Sciatic nerve (tissue), 2 donors: Measurements from ENCODE around the gene B3GNT3. TPM values are rescaled to one million over a fixed set of nuclear protein-coding genes. Genes with fewer than 3 reads are reported as not detected.
"Not testable (repeated sequence)": the region's sequence is repeated elsewhere in the genome, so short reads cannot be mapped to it uniquely, and the experiment has no call there.

ENCODE experiments used
- ATAC-seq: fragments of 200-7000 bp; cut with Tn5 transposase; one replicate; pipeline ENCODE4 v1.9.1; 2020; ENCODE audit warnings: mild to moderate bottlenecking, moderate library complexity
- DNase-seq: peaks from one replicate; pipeline ENCODE4 v3.0.0-alpha.2; 2020; ENCODE audit warnings: low spot score
- intact Hi-C: fragments of 100-400 bp; cut with DNase I; formaldehyde crosslinking; loops from one replicate; pipeline ENCODE4 v1.14.2; 2022
- total RNA-seq: library from RNA; stranded (reverse); fragmentation: NEBNext Ultra II Directional; extraction: Animal tissue kit (Norgen Biotek cat#: 25700); gene quantifications from one replicate; pipeline ENCODE4 v1.2.1, GENCODE V29; 2021
- donor health status: DM: no; HTN: no; CAD: no.
- donor health status: DM: no; HTN: no; CAD: no.

B3GNT3 gene
- total RNA-seq, 1 donor from 2014 or later, result 0.58 TPM

- DNase-seq (no peak), ATAC-seq (no peak)
- intact Hi-C loops, result no loop called here
Observed at GRCh38 chr19:17764348-17764747, 30.6 kb upstream of the B3GNT3 start.

DNA sequence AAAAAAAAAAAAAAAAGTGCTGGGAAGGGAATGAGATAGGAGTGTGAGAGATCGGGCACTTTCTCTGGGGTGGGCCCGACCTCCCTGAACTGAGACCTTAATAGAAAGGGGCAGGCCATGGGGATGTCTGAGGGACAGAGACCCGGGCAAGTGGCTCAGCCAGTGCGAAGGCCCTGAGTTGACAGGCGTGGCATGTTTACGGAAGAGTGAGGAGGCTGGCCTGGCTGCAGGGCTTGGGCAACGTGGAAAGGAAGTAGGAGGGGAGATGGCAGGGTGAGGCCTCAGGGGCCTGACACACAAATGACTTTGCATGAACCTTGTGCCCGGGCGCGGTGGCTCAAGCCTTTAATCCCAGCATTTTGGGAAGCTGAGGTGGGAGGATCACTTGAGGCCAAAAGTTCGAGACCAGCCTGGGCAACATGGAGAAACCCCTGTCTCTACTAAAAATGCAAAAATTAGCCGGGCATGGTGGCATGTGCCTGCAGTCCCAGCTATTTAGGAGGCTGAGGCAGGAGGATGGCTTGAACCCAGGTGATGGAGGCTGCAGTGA, 29.8 kb upstream of the B3GNT3 start:
- peak; percentile 58 for ATAC-seq
- intact Hi-C loops, result no loop called here
- peak; percentile 64 for DNase-seq

- intact Hi-C loops, result no loop called here
- peak; percentile 88 for ATAC-seq
- peak; percentile 86 for DNase-seq
Observed at GRCh38 chr19:17766543-17767131, 28.3 kb upstream of the B3GNT3 start.

DNA sequence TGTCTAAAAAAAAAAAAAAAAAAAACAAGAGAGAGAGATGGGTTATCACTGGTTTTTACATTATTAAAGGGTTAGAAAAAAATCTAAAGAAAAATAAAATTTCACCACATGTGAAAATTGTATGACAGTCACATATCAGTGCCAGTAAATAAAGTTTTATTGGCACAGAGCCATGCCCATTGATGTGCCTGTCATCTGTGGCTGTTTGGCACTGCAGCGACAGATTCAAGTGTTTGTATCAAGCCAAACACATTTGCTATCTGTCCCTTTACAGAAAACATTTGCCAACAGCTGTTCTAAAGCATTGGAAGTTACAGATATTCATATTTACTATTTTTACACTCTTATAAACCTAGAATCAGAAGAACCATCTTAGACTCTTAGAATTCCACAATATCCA, 27.4 kb upstream of the B3GNT3 start:
- intact Hi-C loops, result no loop called here
- no peak for ATAC-seq
- no peak for DNase-seq

DNA sequence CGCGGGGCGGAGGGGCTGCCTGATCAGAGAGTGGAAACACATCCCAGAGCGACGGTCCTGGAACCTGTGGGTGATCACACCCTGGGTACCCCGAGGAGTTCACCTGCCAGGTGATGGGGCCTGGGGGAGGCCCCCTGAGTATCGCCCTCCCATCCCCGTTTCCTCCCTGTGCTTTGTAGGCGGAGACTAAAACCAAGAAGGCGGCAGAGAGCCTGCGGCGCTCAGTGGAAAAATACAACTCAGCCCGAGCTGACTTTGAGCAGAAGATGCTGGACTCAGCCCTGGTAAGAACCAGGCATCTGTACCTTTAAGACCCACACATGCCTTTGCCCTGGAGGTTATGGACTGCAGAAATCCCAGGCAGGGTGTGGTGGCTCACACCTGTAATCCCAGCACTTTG, 24.3 kb upstream of the B3GNT3 start:
- ATAC-seq, result no peak
- intact Hi-C loops, result no loop called here

GRCh38 chr19:17772172-17772571, 22.8 kb upstream of the B3GNT3 start:
- intact Hi-C loops, result no loop called here
- no peak for ATAC-seq

More for the DNA sequence above, 24.3 kb upstream of the B3GNT3 start:
- no peak for DNase-seq

DNA sequence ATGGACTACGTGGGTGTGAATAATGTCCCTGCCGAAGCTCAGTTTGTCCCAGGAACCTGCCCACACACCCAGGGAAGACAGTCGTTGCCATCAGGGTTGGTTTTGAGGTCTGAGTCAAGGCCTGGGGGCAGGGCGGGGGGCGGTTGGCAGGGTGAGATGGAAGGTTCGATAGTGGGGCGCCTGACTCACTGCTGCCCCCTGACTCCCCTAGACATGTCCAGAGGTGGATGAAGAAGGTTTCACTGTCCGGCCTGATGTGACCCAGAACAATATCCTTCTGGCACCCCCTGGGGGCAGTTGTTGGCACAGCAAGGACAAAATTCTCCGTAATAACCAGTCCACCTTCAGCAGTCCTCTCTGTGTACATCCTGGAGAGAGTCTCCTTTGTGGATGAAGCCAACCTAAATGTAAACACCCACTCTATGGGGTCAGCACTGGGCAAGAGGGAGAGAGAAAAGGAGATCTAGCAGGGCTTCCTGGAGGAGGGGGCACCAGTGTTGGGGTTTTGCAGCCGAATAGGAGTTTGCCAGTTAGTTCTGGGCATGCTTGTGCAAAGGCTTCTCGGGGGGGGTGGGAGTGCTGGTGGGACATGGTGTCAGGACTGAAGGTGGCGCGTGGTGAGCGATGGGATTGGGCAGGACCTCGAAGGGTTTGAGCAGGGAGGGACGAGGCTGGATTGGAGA, 19.6 kb upstream of the B3GNT3 start:
- intact Hi-C loops, result no loop called here
- ATAC-seq, result no peak

More at GRCh38 chr19:17772172-17772571, 22.8 kb upstream of the B3GNT3 start:
- DNase-seq, result no peak

GRCh38 chr19:17775991-17776803, 18.7 kb upstream of the B3GNT3 start:
- peak; percentile 23 for ATAC-seq
- intact Hi-C loops, result no loop called here
- no peak for DNase-seq

More for the DNA sequence above, 19.6 kb upstream of the B3GNT3 start:
- no peak for DNase-seq

DNA sequence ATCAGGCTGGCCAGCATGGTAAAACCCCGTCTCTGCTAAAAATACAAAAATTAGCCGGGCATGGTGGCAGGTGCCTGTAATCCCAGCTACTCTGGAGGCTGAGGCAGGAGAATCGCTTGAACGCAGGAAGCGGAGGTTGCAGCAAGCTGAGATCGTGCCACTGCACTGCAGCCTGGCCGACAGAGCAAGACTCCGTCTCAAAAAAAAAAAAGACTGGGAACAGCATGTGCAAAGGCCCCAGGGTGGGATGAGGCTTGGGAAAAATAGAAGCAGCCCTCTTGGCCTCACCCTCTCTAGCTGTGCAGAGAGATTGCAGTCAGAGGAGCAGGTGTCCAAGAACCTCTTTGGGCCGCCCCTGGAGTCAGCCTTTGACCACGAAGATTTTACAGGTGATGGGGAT, 17.1 kb upstream of the B3GNT3 start:
- ATAC-seq, DNase-seq, intact Hi-C loops: not testable (repeated sequence)

DNA sequence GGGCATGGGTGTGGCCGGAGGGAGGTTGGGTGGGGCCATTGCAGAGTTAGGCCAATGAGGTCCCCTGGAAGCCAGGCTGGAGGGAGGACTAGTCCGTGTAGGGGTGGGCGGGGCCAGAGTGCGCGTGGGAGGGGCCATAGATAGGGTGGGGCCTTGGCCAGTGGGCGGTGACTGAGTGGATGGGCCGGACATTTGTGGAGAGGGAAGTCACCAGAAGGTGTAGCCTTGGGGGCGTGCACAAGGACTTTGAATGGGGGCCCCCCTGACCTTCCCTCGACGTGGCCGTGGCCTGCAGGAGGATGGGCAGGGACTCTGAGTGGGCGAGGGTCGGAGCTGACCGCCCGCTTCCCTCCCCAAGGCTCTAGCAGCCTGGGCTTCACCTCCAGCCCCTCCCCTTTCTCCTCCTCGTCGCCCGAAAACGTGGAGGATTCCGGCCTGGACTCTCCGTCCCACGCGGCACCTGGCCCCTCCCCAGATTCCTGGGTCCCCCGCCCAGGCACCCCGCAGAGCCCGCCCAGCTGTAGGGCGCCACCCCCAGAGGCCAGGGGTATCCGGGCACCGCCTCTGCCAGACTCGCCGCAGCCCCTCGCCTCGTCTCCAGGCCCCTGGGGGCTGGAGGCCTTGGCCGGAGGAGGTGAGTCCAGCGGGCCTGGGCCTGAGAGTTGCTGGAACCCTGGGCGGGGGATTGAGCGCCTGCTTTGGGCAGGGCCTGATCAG, 16.5 kb upstream of the B3GNT3 start:
- ATAC-seq, result peak; percentile 36
- DNase-seq, result peak; percentile 73
- intact Hi-C loops, result no loop called here

DNA sequence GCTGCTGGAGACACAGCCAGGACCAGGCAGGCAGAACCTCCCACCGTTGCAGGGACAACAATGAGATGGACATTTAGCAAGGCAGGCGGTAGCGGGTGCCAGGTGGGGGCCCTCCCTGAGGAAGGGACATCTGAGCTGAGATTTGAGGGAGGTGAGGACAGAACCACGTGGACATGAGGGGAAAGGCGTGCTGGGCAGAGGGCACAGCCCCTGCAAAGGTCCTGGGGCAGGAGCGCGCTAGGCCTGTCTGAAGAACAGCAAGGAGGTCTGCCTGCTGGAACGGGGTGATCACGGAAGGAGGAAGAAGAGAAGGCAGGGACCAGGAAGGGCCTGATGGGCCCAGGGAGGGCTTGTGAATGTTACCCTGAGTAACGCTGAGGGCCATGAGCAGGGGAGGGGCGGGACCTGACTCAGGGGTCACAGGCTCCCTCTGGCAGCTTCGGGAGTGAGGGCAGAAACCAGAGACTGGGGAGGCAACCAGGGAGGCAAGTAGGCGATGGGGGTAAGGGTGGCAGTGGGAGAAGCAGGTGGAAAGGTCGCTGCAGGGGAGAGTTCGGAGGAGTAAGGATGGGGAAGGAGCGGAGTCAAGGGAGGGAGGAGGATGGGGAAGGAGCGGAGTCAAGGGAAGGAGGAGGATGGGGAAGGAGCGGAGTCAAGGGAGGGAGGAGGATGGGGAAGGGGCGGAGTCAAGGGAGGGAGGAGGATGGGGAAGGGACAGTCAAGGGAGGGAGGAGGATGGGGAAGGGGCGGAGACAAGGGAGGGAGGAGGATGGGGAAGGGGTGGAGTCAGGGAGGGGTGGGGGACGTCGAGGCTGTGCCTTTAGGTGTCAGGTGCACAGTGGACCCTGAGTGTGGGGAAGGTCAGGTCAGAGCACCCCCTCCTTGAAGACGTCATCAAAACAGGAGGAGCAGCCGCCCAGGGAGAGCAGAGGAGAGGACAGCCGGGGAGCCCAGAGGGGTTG, 15.7 kb upstream of the B3GNT3 start:
- DNase-seq (no peak), ATAC-seq (no peak)
- intact Hi-C loops, result no loop called here

DNA sequence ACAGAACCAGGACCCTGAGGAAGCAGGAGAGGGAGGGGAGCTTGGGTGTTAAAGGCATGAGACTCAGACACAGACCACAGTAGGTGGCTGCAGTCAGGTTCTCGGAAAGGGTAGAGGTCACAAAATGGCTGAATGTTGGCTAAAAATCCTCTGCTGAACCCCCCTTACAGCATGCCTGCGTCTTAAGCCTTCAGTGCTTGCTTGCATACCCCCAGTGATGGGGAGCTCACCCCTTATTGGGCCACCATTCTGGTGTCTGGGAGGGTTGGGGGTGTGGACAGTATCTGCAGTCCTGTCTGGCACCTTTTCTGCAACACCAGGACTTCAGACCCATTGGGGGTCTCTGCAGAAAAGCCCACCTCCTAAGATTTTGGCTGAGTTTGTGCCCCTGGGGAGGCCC, 14.2 kb upstream of the B3GNT3 start:
- DNase-seq, result no peak
- intact Hi-C loops, result no loop called here
- ATAC-seq, result no peak

DNA sequence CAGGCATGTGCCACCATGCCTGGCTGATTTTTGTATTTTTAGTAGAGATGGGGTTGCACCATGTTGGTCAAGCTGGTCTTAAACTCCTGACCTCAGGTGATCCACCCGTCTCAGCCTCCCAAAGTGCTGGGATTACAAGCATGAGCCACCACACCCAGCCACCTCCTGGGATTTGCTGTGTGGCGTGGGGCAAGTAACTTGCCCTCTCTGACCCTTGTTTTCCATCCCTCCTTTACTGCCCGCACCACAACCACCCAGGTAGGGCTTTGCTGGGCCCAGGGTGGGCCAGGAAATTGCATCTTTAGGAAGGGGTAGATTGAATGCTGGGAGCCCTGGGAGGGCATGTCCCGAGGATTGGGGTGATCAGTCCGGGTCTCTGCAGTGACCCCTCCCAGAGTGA, 11.2 kb upstream of the B3GNT3 start:
- DNase-seq, intact Hi-C loops, ATAC-seq: not testable (repeated sequence)

DNA sequence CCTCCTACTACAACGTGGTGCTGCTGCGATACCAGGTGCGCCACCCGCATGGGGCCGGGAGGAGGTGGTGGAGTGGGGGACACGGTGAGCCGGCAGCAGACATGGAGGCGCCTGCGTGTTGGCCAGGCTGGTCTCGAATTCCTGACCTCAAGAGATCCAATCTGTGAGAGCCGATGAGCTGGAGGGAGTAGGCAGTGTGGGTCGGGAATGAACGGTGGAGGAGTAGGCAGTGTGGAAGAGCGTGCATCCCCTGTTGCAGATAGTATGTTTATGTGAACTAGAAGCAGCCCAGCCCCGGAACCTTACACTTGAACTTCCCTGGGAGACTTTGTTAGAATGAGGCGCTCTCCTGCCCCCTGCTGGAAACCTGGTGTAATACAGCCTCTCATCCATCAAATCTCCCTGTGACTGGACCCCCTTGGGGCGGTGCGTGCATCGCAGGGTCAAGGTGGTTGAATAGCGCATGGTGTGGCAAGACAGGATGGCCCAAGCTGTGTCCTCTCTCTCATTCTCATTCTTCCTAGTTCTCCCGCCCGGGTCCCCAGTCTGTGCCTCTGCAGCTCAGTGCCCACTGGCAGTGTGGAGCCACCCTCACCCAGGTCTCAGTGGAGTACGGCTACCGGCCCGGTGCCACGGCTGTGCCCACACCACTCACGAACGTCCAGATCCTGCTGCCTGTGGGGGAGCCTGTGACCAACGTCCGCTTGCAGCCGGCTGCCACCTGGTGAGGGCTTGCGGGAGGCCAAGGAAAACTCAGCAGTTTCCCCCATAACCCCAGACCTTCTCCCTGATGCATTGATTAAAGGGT, 10.5 kb upstream of the B3GNT3 start:
- DNase-seq (peak; percentile 77), ATAC-seq (peak; percentile 55)
- intact Hi-C loops, result no loop called here

DNA sequence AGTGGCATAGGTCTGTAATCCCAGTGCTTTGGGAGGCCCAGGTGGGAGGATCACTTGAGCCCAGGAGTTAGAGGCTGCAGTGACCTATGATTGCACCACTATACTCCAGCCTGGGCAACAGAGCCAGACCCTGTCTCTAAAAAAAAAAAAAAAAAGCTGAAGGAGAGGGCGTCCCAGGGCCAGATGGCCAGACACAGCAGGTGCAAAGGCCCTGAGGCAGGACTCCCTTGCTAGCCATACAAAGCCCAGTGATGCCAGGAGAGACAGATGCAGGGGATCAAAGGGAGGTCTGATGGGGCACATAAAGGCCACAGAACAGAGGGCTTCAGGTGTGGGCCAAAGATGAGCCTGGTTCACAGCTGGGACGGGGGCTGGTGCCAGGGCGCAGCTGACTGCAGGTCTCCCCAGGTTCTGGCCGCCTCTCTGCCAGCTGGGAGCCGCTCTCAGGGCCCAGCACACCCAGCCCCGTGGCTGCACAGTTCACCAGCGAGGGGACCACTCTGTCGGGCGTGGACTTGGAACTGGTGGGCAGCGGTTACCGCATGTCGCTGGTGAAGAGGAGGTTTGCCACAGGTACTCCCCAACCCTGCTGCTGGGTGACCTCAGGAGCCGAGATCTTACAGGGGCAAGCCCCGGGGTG, 7.5 kb upstream of the B3GNT3 start:
- ATAC-seq, result no peak

GRCh38 chr19:17788632-17789031, 6.3 kb upstream of the B3GNT3 start:
- DNase-seq, result no peak
- intact Hi-C loops, result no loop called here
- no peak for ATAC-seq

More for the DNA sequence above, 7.5 kb upstream of the B3GNT3 start:
- no peak for DNase-seq
- intact Hi-C loops, result no loop called here
